Urinary bladder (tissue), 4 donors: ENCODE measurements around the gene PRR7. TPM values are rescaled to one million over a fixed set of nuclear protein-coding genes. Genes with fewer than 3 reads are reported as not detected.
"Not testable (repeated sequence)": the region's sequence is repeated elsewhere in the genome, so short reads cannot be mapped to it uniquely, and the experiment has no call there.

Source experiments
- DNase-seq: peaks from one replicate; pipeline ENCODE4 v3.0.0-alpha.2; 2015; ENCODE audit errors: extremely low spot score
- H3K27ac ChIP-seq: one replicate; pipeline ENCODE4 v1.5.1; 2013; ENCODE audit warnings: low read depth, mild to moderate bottlenecking, moderate library complexity
- H3K36me3 ChIP-seq: one replicate; pipeline ENCODE4 v1.6.1; 2013; ENCODE audit warnings: mild to moderate bottlenecking, moderate library complexity; ENCODE audit not compliant: insufficient read depth
- H3K4me1 ChIP-seq: one replicate; pipeline ENCODE4 v1.6.1; 2013; ENCODE audit warnings: mild to moderate bottlenecking, moderate library complexity; ENCODE audit not compliant: insufficient read depth
- H3K4me3 ChIP-seq: one replicate; pipeline ENCODE4 v1.5.1; 2013; ENCODE audit warnings: low read depth, low read length
- WGBS: extraction: QIAGEN DNeasy Blood & Tissue Kit; methylation state at CpG from one replicate; pipeline ENCODE4 v1.1.7; 2013; 5-methylcytosine and 5-hydroxymethylcytosine counted together
- polyA plus RNA-seq: library from polyadenylated mRNA; stranded (reverse); fragments of 200-250 nt; gene quantifications from one replicate; pipeline ENCODE4 v1.2.3, GENCODE V29; 2013
- total RNA-seq: library from RNA; depleted of rRNA; stranded (reverse); fragments of >200 nt; gene quantifications from one replicate; pipeline ENCODE4 v1.2.3, GENCODE V29; 2014
- donor health status: healthy with polysubstance abuse.
- donor health status: healthy.

The PRR7 gene
- total and polyA plus RNA-seq, 2 donors = 0.58 to 2.4 TPM

DNA sequence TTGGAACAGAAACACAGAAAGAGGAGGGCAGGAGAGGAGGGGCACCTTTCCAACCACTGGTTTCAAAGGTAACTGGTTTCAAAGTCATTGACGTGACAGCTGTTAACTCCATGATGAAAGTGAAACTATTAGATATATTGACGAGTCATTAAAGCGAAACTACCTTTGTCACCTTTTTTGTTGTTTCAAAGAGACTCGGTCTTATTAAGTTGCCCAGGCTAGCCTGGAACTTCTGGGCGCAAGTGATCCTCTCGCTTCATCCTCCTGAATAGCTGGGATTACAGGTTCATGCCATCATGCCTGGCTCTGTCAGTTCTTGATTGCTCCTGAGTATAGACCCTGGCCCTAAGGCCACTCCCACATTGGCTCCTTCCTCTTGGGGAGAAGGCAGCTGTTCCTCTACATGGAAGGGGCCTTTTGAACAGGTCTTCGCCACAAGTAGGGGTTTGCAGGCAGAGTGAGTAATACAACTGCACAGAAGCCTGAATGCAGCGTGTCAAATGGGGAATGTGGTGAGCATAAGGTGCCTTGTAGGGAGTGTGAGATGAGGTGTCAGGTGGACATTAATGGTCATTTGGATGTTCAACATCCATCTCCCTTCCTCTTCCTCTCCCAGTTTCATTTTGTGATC, 33.9 kb upstream of the PRR7 start:
- DNase-seq = no peak
- H3K4me1 ChIP-seq = no peaks in the 10 kb centered on the region
- WGBS = 83% methylated on average over 8 of the region's 8 CpGs
- H3K27ac ChIP-seq = no peak overlapping the region
- H3K36me3 ChIP-seq = no peaks in the 10 kb centered on the region
- H3K4me3 ChIP-seq = no peak overlapping the region

DNA sequence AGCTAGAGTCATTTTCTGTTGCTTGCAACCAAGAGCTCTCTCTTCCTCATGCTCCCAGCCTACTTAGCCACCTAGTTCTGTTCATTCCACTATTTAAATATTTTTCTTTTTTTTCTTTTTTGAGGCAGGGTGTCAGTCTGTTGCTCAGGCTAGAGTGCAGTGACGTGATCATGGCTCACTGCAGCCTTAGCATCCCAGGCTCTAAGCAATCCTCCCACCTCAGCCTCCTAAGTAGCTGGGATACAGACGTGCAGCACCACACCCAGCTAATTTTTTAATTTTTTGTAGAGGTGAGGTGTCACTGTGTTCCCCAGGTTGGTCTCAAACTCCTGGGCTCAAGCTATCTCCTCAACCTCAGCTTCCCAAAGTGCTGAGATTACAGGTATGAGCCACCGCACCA, 32.1 kb upstream of the PRR7 start:
- H3K27ac ChIP-seq = no peak overlapping the region

DNA sequence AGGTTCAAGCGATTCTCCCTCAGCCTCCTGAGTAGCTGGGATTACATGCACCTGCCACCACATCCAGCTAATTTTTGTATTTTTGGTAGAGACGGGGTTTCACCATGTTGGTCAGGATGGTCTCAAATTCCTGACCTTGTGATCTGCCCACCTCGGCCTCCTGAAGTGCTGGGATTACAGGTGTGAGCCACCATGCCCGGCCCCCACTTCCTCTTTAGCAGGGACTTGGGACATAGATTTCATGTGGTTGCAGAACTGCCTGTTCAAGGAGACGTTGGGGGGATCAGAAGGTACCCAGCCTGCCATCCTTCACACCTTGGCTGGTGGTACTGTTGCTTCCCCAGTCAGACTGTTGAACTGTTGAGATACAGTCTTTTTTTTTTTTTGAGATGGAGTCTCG, 29.5 kb upstream of the PRR7 start:
- not testable (repeated sequence) for H3K36me3 ChIP-seq, DNase-seq, H3K27ac ChIP-seq, H3K4me3 ChIP-seq, H3K4me1 ChIP-seq
- WGBS = 87% methylated on average over 6 of the region's 6 CpGs

More for the DNA sequence above, 32.1 kb upstream of the PRR7 start:
- no peak for DNase-seq
- Histone ChIP-seq H3K4me3 (no peak overlapping the region), H3K4me1 (no peaks in the 10 kb centered on the region), H3K36me3 (no peaks in the 10 kb centered on the region)
- WGBS = 75% methylated on average over 3 of the region's 3 CpGs

DNA sequence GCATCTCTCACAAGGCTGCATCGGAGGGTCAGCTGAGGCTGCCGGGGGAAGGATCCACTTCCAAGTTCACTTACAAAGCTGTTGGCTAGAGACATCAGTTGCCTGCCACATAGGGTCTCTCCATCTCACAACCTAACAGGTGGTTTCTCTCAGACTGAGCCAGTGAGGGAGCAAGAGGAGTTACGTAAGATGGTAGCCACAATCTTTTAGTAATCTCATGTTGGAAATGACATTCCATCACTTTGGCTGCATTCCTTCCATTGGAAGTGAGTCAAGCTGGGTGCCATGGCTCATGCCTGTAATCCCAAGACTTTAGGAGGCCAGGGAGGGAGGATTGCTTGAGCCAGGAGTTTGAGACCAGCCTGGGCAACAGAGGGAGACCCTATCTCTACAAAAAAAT, 27.6 kb upstream of the PRR7 start:
- Histone ChIP-seq H3K4me3 (no peak overlapping the region), H3K4me1 (no peaks in the 10 kb centered on the region), H3K27ac (no peak overlapping the region), H3K36me3 (no peaks in the 10 kb centered on the region)
- WGBS = 58% methylated on average over 3 of the region's 3 CpGs
- no peak for DNase-seq

DNA sequence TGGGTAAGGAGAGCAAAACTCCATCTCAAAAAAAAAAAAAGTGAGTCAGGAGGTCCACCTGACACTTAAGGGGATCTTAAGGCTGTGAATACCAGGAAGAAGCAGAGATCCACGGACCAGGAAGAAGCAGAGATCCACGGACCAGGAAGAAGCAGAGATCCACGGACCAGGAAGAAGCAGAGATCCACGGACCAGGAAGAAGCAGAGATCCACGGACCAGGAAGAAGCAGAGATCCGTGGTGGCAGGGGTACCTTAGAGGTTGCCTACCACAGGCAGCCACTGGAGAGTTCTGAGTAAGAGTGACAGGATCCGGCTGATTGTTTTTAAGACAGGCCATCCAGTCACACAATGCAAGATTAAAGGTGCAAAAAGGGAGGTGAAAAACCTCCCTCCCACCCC, 26.1 kb upstream of the PRR7 start:
- 72% methylated on average over 7 of the region's 7 CpGs for WGBS
- not testable (repeated sequence) for H3K36me3 ChIP-seq, H3K4me3 ChIP-seq, DNase-seq, H3K4me1 ChIP-seq, H3K27ac ChIP-seq

DNA sequence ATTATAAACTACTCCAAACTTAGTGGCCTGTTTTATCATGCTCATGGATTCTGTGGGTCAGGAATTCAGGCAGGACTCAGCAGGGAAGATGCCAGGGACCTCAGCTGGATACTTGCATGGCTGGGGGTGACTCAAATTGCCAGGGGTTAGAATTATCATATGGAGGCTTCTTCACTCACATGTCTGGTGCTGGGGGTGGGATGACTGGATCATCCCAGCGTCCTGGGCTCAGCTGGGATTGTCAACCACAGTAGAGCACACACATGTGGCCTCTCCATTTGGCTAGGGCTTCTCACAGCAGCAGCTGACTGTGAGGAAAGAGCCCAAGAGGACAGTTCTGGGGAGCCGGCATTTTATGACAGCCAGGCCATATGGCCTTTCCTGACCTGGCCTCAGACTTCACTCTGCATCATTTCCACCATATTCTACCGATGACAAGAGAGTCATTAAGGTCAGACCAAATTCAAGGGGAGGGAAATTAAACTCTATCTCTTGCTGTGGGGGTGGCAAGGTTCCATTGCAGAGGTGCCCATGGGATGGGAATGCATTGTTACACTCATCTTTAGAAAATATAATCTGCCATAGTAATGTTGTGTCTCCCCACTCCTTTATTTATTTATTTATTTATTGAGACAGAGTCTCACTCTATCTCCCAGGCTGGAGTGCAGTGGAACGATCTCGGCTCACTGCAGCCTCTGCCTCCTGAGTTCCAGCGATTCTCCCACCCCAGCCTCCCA, 25.4 kb upstream of the PRR7 start:
- 70% methylated on average over 6 of the region's 6 CpGs for WGBS
- no peak overlapping the region for H3K4me3 ChIP-seq
- H3K4me1 ChIP-seq = no peaks in the 10 kb centered on the region
- no peak for DNase-seq
- no peak overlapping the region for H3K27ac ChIP-seq
- no peaks in the 10 kb centered on the region for H3K36me3 ChIP-seq

DNA sequence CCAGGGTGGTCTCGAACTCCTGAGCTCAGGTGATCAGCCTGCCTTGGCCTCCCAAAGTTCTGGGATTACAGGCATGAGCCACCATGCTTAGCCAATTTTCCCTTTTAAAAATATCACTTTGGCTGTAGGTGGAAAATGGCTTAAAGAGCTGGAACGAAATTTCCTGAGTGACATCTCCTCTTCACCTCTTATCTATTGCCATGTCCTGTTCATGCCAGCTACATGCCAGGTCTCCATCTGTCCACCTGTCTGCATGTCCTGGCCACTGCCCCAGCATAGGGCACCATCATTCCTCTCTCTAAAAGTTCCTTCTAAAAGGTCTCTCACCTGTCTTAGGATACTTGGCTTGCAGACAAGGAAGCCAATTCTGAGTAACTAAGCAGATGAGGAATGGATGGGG, 22.9 kb upstream of the PRR7 start:
- DNase-seq = no peak
- no peak overlapping the region for H3K4me3 ChIP-seq
- no peak overlapping the region for H3K27ac ChIP-seq
- no peaks in the 10 kb centered on the region for H3K4me1 ChIP-seq
- WGBS = 89% methylated on average over 2 of the region's 2 CpGs
- H3K36me3 ChIP-seq = no peaks in the 10 kb centered on the region

DNA sequence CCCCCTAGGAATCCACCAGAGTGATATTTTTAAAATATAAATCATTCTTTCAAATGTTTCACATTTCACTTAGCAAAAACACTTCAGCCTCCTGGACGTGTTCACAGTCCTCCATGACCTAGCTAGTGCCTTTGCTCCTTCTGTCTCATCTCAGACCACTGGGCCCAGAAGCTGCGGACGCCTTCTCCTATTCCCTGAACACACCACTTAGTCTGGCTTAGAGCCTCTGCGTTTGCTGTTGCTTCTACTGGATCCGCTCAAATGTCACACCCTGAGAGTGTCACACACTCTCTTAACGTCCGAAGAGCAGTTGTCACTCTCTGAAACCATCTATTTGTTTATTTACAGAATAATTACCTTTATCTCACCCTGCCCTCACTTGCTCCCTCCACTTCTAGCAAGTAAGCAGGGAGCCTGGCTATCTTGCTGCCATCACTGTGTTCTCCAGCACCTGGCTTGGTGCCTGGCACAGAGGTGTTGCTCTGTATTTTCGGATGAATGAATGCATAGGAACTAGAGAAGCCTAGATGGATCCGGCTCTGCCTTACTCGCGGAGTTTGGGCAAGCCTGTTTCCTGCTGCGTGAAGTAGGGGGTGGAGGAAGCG, 21.3 kb upstream of the PRR7 start:
- peak overlapping the region; percentile 38 for H3K4me3 ChIP-seq
- no peaks in the 10 kb centered on the region for H3K4me1 ChIP-seq
- no peak for DNase-seq
- H3K36me3 ChIP-seq = no peaks in the 10 kb centered on the region
- H3K27ac ChIP-seq = peak overlapping the region; percentile 80
- 47% methylated on average over 13 of the region's 13 CpGs for WGBS

DNA sequence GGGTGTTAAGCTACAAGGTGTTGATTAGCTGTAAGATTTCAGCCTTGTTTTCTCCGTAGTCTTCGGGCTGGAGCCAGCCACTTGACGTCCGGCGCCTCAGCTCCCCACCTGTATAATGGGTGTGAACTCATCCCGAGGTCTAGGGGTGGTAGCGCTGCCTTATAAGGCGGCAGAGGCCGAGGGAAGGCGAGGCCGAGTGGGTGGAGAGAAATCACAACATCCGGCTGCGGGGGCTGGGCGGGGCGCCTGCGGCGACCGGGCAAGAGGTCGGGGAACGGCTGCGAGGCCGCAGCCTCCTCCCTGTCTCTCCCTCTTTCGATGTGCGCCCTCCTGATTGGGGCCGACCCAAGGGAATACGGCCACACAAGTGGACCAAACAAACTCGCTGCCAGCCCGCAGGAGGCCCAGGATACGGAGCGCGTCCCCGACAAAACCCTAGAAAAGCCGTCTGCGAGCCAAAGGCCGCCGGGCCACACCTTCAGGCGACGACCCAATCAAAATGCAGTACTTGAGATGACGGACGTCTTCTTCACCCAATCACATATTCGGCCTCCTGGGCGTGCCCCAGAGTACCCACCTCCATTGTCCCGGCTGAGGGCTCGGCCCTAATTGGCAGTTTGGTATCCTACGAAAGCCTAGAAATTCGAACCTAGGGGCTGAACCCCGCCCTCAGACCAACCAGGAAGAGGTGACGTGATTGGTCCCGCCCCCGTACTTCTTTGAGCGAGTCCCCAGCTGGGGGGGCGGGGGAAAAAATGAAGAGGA, 20.6 kb upstream of the PRR7 start:
- Histone ChIP-seq H3K27ac (peak overlapping the region; percentile 96), H3K4me3 (peak overlapping the region; percentile 38), H3K36me3 (no peaks in the 10 kb centered on the region), H3K4me1 (no peaks in the 10 kb centered on the region)
- peak; percentile 100 for DNase-seq
- under 1% methylated on average over 52 of the region's 52 CpGs for WGBS

DNA sequence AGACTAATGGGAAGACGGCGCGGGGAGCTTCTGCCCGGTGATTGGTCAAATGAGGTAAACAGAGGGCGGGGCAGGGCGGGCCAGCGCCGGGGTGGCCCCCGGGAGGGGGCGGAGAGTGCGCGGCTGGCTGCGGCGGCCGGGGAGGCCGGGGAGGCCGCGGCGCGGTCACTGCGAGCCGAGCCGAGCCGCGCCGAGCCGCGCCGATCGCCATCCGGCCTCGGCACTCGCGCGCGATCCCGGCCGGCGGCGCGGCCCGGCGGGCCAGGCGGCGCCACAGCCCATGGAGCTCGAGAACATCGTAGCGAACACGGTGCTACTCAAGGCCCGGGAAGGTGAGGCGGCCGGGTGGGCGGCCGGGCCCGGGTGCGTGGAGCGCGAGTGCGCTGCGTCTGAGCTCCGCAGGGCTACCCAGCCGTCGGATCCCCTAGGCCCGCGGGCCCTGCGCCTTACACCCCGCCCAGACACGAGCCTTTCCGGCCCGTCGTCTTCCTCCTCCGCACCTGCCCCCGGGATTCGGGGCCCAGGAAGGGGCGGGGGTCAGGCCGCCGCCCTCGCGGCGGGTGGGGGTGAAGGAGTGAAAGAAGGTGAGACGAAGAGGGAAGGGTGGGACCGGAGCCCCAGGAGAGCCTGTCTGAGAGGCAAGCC, 19.9 kb upstream of the PRR7 start, which contains the start of gene GRK6:
Gene GRK6 (plus strand): TSS at position 111 of the 645 bp plus-strand sequence. CDS start 170 bp downstream, at position 281.
- Histone ChIP-seq H3K4me3 (peak within 1 kb of the TSS; percentile 69), H3K4me1 (peaks cover 2% of the 10 kb centered on the region), H3K36me3 (no peaks in the 10 kb centered on the region), H3K27ac (peak within 1 kb of the TSS; percentile 96)
- DNase-seq = no peak
- under 1% methylated on average over 82 of the region's 82 CpGs for WGBS

DNA sequence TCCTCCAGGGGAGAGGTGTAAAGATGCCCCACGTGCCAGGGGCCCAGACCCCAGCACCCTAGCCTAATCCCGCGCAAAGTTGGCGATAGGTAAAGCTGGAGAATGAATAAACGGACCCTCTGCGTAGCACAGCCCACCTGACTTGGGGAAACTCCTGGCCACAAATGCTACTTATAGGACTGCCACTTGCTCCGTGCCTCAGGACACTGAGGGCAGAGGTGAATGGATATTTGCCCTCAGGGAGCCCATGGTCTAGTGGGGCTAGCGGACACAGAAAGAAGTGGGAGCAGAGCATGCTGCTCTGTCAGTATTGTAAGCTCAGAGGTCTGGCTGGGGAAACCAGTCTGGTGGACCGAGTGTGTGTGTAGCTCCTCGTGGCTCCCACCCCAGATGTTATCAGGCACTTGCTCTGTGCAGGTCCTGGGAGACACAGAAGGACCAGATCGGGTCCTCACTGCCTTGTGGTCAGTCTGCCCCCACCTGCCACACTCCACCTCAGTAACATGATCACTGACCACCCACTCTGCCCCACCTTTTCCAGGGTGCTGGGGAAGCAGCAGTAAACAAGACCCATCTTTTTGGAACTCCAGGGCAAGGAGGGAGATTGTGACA, 19.3 kb upstream of the PRR7 start:
- 13% methylated on average over 11 of the region's 11 CpGs for WGBS
- H3K27ac ChIP-seq = no peak overlapping the region
- DNase-seq = no peak
- peaks cover 2% of the 10 kb centered on the region for H3K4me1 ChIP-seq
- H3K4me3 ChIP-seq = peak overlapping the region; percentile 69
- no peaks in the 10 kb centered on the region for H3K36me3 ChIP-seq

DNA sequence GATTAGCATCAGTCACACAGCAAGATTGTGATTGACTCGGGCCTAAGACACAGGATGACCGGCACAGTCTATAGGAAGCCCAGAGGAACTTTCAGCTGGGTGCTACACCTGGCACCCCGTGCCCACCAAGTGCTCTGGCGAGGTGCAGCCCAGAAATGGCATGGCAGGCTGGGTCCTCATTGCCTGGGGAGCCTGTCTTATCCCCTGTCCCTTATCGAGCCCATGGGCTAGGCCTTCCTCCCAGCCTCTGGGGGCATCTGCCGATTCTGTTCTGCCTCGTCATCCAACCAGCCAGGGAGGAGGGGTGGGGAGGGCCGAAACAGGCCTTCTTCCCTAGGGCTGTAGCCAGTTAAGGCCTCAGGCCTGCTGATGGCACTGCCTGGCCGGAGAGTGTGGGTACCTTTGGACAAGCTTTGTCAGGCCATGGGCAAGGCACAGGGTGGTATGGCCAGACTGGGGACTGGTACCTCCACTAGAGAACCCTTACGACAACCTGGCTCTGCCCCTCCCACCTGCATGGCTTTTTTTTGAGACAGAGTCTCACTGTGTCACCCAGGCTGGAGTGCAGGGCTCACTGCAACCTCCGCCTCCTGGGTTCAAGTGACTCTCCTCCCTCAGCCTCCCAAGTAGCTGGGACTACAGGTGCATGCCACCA, 18.6 kb upstream of the PRR7 start:
- peak overlapping the region; percentile 2 for H3K4me3 ChIP-seq

More for the DNA sequence above, 18.6 kb upstream of the PRR7 start:
- H3K27ac ChIP-seq = no peak overlapping the region
- peaks cover 2% of the 10 kb centered on the region for H3K4me1 ChIP-seq
- DNase-seq = no peak
- H3K36me3 ChIP-seq = peaks cover 1% of the 10 kb centered on the region
- 75% methylated on average over 11 of the region's 11 CpGs for WGBS
